Adipose tissue (tissue), 3 donors: ENCODE data around the gene CYP4F3. TPM values are rescaled to one million over a fixed set of nuclear protein-coding genes. Genes with fewer than 3 reads are reported as not detected.
"Not testable (repeated sequence)": the region's sequence is repeated elsewhere in the genome, so short reads cannot be mapped to it uniquely, and the experiment has no call there.

Experiments used
- H3K27ac ChIP-seq: one replicate; pipeline ENCODE4 v1.5.1; 2013; ENCODE audit warnings: low read depth, low read length
- WGBS, 3 donors: extraction: QIAGEN DNeasy Blood & Tissue Kit; methylation state at CpG; one replicate each; pipeline ENCODE4 v1.1.7; 2013; 5-methylcytosine and 5-hydroxymethylcytosine counted together
- polyA plus RNA-seq, 3 donors: library from polyadenylated mRNA; stranded (reverse); fragments of 200-250 nt; gene quantifications; one replicate each; pipeline ENCODE4 v1.2.3, GENCODE V29; 2013
- donor health status: healthy with polysubstance abuse.
- donor health status: Bipolar disorder and iron deficiency.
- donor health status: healthy.

Gene CYP4F3
- polyA plus RNA-seq = under 1 TPM; 0.06 to 0.51 (median 0.34) TPM

- WGBS, 3 donors = 50 to 60% (median 53%) methylated on average over 6 of the region's 6 CpGs
- no peak within 1 kb of the TSS for H3K27ac ChIP-seq
Observed at GRCh38 chr19:15640294-15640903, at the start of gene CYP4F3. Gene CYP4F3 (plus strand): TSS chr19:15640897. CDS start chr19:15641416, 519 bp downstream.

GRCh38 chr19:15591796-15592195, 48.9 kb upstream of the CYP4F3 start:
- 56 to 81% (median 65%) methylated on average over 4 of the region's 4 CpGs for WGBS, 3 donors
- no peak overlapping the region for H3K27ac ChIP-seq

- H3K27ac ChIP-seq = not testable (repeated sequence)
- 20 to 29% (median 23%) methylated on average over 3 to 5 of the region's 5 CpGs for WGBS, 3 donors
Observed at GRCh38 chr19:15592506-15592905, 48.2 kb upstream of the CYP4F3 start.

GRCh38 chr19:15593766-15594165, 46.9 kb upstream of the CYP4F3 start:
- 30 to 56% (median 40%) methylated on average over 2 to 4 of the region's 4 CpGs for WGBS, 3 donors
- not testable (repeated sequence) for H3K27ac ChIP-seq

- no peak overlapping the region for H3K27ac ChIP-seq
- WGBS, 3 donors = 16 to 42% (median 30%) methylated on average over 6 of the region's 6 CpGs
Observed at GRCh38 chr19:15595069-15595468, 45.6 kb upstream of the CYP4F3 start.

GRCh38 chr19:15607978-15608925, 32.4 kb upstream of the CYP4F3 start:
- WGBS, 3 donors = 82 to 90% (median 87%) methylated on average over 25 to 27 of the region's 27 CpGs
- not testable (repeated sequence) for H3K27ac ChIP-seq

GRCh38 chr19:15609261-15609660, 31.4 kb upstream of the CYP4F3 start:
- WGBS, 3 donors = 78 to 84% (median 83%) methylated on average over 8 of the region's 8 CpGs
- H3K27ac ChIP-seq = no peak overlapping the region

- no peak overlapping the region for H3K27ac ChIP-seq
- 41 to 62% (median 59%) methylated on average over 5 of the region's 5 CpGs for WGBS, 3 donors
Observed at GRCh38 chr19:15612342-15612741, 28.4 kb upstream of the CYP4F3 start.

- WGBS, 3 donors = 82 to 92% (median 90%) methylated on average over 3 of the region's 3 CpGs
- H3K27ac ChIP-seq = no peak overlapping the region
Observed at GRCh38 chr19:15613338-15613737, 27.4 kb upstream of the CYP4F3 start.

GRCh38 chr19:15614507-15615379, 26.0 kb upstream of the CYP4F3 start, which contains the start of gene CYP4F8:
Gene CYP4F8 (plus strand): TSS chr19:15615218. CDS start chr19:15615617, 399 bp downstream.
- no peak within 1 kb of the TSS for H3K27ac ChIP-seq
- 29 to 56% (median 46%) methylated on average over 8 of the region's 8 CpGs for WGBS, 3 donors

GRCh38 chr19:15615526-15615925, 25.2 kb upstream of the CYP4F3 start:
- 53 to 71% (median 66%) methylated on average over 14 of the region's 14 CpGs for WGBS, 3 donors
- no peak overlapping the region for H3K27ac ChIP-seq

GRCh38 chr19:15616183-15616582, 24.5 kb upstream of the CYP4F3 start:
- WGBS, 3 donors = 77 to 85% (median 79%) methylated on average over 4 of the region's 4 CpGs
- H3K27ac ChIP-seq = no peak overlapping the region

- 45 to 47% (median 47%) methylated on average over 7 of the region's 7 CpGs for WGBS, 3 donors
- H3K27ac ChIP-seq = no peak overlapping the region
Observed at GRCh38 chr19:15616627-15617270, 23.9 kb upstream of the CYP4F3 start.

- no peak overlapping the region for H3K27ac ChIP-seq
- 68 to 78% (median 77%) methylated on average over 5 of the region's 5 CpGs for WGBS, 3 donors
Observed at GRCh38 chr19:15618321-15618720, 22.4 kb upstream of the CYP4F3 start.

- WGBS, 3 donors = 67 to 81% (median 77%) methylated on average over 1 of the region's 1 CpG
Observed at GRCh38 chr19:15621801-15622200, 18.9 kb upstream of the CYP4F3 start.

GRCh38 chr19:15622991-15623390, 17.7 kb upstream of the CYP4F3 start:
- WGBS, 3 donors = 54 to 66% (median 62%) methylated on average over 11 of the region's 11 CpGs

More at GRCh38 chr19:15621801-15622200, 18.9 kb upstream of the CYP4F3 start:
- no peak overlapping the region for H3K27ac ChIP-seq

GRCh38 chr19:15623711-15624318, 16.9 kb upstream of the CYP4F3 start:
- WGBS, 3 donors = 5 to 8% (median 8%) methylated on average over 9 of the region's 9 CpGs
- H3K27ac ChIP-seq = no peak overlapping the region

More at GRCh38 chr19:15622991-15623390, 17.7 kb upstream of the CYP4F3 start:
- no peak overlapping the region for H3K27ac ChIP-seq
